Kidney epithelial cell (primary cell): Measurements from ENCODE around the gene CHI3L1. TPM values are rescaled to one million over a fixed set of nuclear protein-coding genes. Genes with fewer than 3 reads are reported as not detected.

ENCODE experiments used
- DNase-seq: peaks from one replicate; pipeline ENCODE4 v3.0.0-alpha.2; 2010; ENCODE audit warnings: low read depth
- H3K27me3 ChIP-seq: 2 replicates; pipeline ENCODE4 v1.6.0; 2011; ENCODE audit warnings: low read length; ENCODE audit not compliant: control insufficient read depth, insufficient read depth
- H3K36me3 ChIP-seq: 2 replicates; pipeline ENCODE4 v1.5.1; 2011; ENCODE audit warnings: low read length; ENCODE audit not compliant: control insufficient read depth, insufficient read depth
- H3K4me3 ChIP-seq: 2 replicates; pipeline ENCODE4 v1.5.1; 2011; ENCODE audit warnings: low read depth, mild to moderate bottlenecking, control low read depth, low read length
- CTCF ChIP-seq: IDR thresholded peaks from 2 replicates; pipeline ENCODE4 v1.5.1; 2011; ENCODE audit warnings: mild to moderate bottlenecking, moderate library complexity, low read length, control low read depth, inconsistent platforms; ENCODE audit not compliant: insufficient read depth, poor library complexity, severe bottlenecking
- total RNA-seq: library from RNA; depleted of rRNA; stranded (reverse); fragments of >200 nt; gene quantifications from 2 replicates; pipeline ENCODE4 v1.2.3, GENCODE V29; 2015

Gene CHI3L1
- total RNA-seq, 1 donor from 2014 or later, result 1.5 TPM

GRCh38 chr1:203183828-203184227, 2.7 kb downstream of the CHI3L1 start:
- no peak for DNase-seq
- Histone ChIP-seq H3K27me3 (no peaks in the 10 kb centered on the region), H3K36me3 (no peaks in the 10 kb centered on the region), H3K4me3 (no peak overlapping the region)
- no peak for TF ChIP-seq CTCF

- TF ChIP-seq CTCF, result no peak
- no peaks in the 10 kb centered on the region for H3K36me3 ChIP-seq
- no peak for DNase-seq
- H3K4me3 ChIP-seq, result no peak overlapping the region
- H3K27me3 ChIP-seq, result no peaks in the 10 kb centered on the region
Measured at GRCh38 chr1:203182387-203182953, 4.0 kb downstream of the CHI3L1 start.

GRCh38 chr1:203181586-203182386, 4.7 kb downstream of the CHI3L1 start:
- DNase-seq, result no peak
- TF ChIP-seq CTCF, result no peak
- no peaks in the 10 kb centered on the region for H3K36me3 ChIP-seq
- no peak overlapping the region for H3K4me3 ChIP-seq
- H3K27me3 ChIP-seq, result no peaks in the 10 kb centered on the region

GRCh38 chr1:203180611-203181330, 5.7 kb downstream of the CHI3L1 start:
- DNase-seq, result no peak
- no peak overlapping the region for H3K4me3 ChIP-seq
- H3K27me3 ChIP-seq, result no peaks in the 10 kb centered on the region
- H3K36me3 ChIP-seq, result no peaks in the 10 kb centered on the region
- no peak for TF ChIP-seq CTCF

- no peak for TF ChIP-seq CTCF
- Histone ChIP-seq H3K27me3 (no peaks in the 10 kb centered on the region), H3K36me3 (no peaks in the 10 kb centered on the region), H3K4me3 (no peak overlapping the region)
- no peak for DNase-seq
Measured at GRCh38 chr1:203179667-203180005, 6.9 kb downstream of the CHI3L1 start.
